HCT116 (cell line): ENCODE results near the gene CORO6.

Source experiments
- CEBPB ChIP-seq: IDR thresholded peaks from 2 replicates; pipeline ENCODE4 v1.6.1; 2012; ENCODE audit warnings: low read depth
- EGR1 ChIP-seq: IDR thresholded peaks from 2 replicates; pipeline ENCODE4 v1.6.1; 2012; ENCODE audit warnings: low read depth
- ELF1 ChIP-seq: IDR thresholded peaks from 2 replicates; pipeline ENCODE4 v1.6.1; 2012; ENCODE audit warnings: low read depth, borderline replicate concordance
- EZH2 ChIP-seq: fragments of 200-600 bp; sonication (generic); IDR thresholded peaks from 2 replicates; pipeline ENCODE4 v1.6.1; 2017; ENCODE audit warnings: antibody characterized with exemption, mixed run types
- MAX ChIP-seq: IDR thresholded peaks from 2 replicates; pipeline ENCODE4 v1.6.1; 2012
- POLR2A ChIP-seq: IDR thresholded peaks from 2 replicates; pipeline ENCODE4 v1.7.0; 2011; ENCODE audit warnings: borderline replicate concordance; ENCODE audit not compliant: insufficient read depth, insufficient read length; ENCODE audit errors: extremely low read depth
- POLR2AphosphoS5 ChIP-seq: IDR thresholded peaks from 2 replicates; pipeline ENCODE4 v1.6.1; 2011; ENCODE audit warnings: mild to moderate bottlenecking, low read depth, low read length, moderate library complexity
- RAD21 ChIP-seq: IDR thresholded peaks from 2 replicates; pipeline ENCODE4 v1.6.1; 2012; ENCODE audit warnings: low read depth, mild to moderate bottlenecking
- SIN3A ChIP-seq: IDR thresholded peaks from 2 replicates; pipeline ENCODE4 v1.6.1; 2012; ENCODE audit warnings: low read depth
- ZNF274 ChIP-seq: fragments of 200-500 bp; sonication (Bioruptor generic); IDR thresholded peaks from 2 replicates; pipeline ENCODE4 v1.6.1; 2014; ENCODE audit warnings: mild to moderate bottlenecking, low read depth, low read length, inconsistent platforms
- TF ChIP-seq, protein P1 (sequence below), 3 experiments: fragments of 200-600 bp in 1 of 3; sonication (generic) in 1 of 3; IDR thresholded peaks in 2 of 3; conservative IDR thresholded peaks in 1 of 3; 2 replicates each; pipeline ENCODE4 v1.5.1; 2012 to 2017; ENCODE audit warnings: low read depth in 2 of 3, low read length in 2 of 3, antibody characterized with exemption in 1 of 3, borderline replicate concordance in 1 of 3, control low read depth in 1 of 3, mild to moderate bottlenecking in 1 of 3, mixed read lengths in 1 of 3, mixed run types in 1 of 3, moderate library complexity in 1 of 3; ENCODE audit not compliant: insufficient read depth in 1 of 3
- TF ChIP-seq, protein P2 (sequence below): IDR thresholded peaks from 2 replicates; pipeline ENCODE4 v1.6.1; 2012; ENCODE audit warnings: low read depth
- TF ChIP-seq, protein P3 (sequence below): IDR thresholded peaks from 2 replicates; pipeline ENCODE4 v1.6.1; 2011; ENCODE audit warnings: mild to moderate bottlenecking, low read length, moderate library complexity; ENCODE audit not compliant: insufficient replicate concordance; ENCODE audit errors: extremely low read depth
- TF ChIP-seq, protein P4 (sequence below): IDR thresholded peaks from 2 replicates; pipeline ENCODE4 v1.6.1; 2012

DNA sequence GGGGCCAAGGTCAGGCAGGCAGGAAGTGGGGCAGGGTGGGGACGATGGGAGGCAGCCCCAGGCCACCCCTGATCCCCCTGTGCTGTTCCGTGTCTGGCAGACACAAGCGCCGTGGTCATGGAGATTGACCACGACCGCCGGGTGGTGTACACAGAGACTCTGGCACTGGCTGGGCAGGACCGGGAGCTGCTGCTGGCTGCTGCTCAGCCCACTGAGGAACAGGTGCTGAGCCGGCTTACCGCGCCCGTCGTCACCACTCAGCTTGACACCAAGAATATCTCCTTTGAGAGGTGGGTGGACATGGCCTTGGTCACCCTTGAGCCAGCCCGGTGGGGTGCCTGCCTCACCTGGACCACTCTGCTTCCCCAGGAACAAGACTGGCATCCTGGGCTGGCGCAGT, 13.7 kb downstream of the CORO6 start:
- TF ChIP-seq, protein P1, sequence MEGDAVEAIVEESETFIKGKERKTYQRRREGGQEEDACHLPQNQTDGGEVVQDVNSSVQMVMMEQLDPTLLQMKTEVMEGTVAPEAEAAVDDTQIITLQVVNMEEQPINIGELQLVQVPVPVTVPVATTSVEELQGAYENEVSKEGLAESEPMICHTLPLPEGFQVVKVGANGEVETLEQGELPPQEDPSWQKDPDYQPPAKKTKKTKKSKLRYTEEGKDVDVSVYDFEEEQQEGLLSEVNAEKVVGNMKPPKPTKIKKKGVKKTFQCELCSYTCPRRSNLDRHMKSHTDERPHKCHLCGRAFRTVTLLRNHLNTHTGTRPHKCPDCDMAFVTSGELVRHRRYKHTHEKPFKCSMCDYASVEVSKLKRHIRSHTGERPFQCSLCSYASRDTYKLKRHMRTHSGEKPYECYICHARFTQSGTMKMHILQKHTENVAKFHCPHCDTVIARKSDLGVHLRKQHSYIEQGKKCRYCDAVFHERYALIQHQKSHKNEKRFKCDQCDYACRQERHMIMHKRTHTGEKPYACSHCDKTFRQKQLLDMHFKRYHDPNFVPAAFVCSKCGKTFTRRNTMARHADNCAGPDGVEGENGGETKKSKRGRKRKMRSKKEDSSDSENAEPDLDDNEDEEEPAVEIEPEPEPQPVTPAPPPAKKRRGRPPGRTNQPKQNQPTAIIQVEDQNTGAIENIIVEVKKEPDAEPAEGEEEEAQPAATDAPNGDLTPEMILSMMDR (IDR thresholded peaks at IDR 0.05 in 2 of 3, conservative IDR thresholded peaks at IDR 0.05 in 1 of 3; ENCODE audit: borderline replicate concordance in 1 of 3, insufficient read depth in 1 of 3, low read depth in 2 of 3, low read length in 2 of 3) = no peak
- TF ChIP-seq MAX (no peak), CEBPB (no peak), EZH2 (no peak), RAD21 (no peak), POLR2AphosphoS5 (no peak), POLR2A (no peak), ELF1 (no peak), SIN3A (no peak), EGR1 (no peak), ZNF274 (no peak)
- TF ChIP-seq, protein P2, sequence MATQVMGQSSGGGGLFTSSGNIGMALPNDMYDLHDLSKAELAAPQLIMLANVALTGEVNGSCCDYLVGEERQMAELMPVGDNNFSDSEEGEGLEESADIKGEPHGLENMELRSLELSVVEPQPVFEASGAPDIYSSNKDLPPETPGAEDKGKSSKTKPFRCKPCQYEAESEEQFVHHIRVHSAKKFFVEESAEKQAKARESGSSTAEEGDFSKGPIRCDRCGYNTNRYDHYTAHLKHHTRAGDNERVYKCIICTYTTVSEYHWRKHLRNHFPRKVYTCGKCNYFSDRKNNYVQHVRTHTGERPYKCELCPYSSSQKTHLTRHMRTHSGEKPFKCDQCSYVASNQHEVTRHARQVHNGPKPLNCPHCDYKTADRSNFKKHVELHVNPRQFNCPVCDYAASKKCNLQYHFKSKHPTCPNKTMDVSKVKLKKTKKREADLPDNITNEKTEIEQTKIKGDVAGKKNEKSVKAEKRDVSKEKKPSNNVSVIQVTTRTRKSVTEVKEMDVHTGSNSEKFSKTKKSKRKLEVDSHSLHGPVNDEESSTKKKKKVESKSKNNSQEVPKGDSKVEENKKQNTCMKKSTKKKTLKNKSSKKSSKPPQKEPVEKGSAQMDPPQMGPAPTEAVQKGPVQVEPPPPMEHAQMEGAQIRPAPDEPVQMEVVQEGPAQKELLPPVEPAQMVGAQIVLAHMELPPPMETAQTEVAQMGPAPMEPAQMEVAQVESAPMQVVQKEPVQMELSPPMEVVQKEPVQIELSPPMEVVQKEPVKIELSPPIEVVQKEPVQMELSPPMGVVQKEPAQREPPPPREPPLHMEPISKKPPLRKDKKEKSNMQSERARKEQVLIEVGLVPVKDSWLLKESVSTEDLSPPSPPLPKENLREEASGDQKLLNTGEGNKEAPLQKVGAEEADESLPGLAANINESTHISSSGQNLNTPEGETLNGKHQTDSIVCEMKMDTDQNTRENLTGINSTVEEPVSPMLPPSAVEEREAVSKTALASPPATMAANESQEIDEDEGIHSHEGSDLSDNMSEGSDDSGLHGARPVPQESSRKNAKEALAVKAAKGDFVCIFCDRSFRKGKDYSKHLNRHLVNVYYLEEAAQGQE = no peak
- TF ChIP-seq, protein P3, sequence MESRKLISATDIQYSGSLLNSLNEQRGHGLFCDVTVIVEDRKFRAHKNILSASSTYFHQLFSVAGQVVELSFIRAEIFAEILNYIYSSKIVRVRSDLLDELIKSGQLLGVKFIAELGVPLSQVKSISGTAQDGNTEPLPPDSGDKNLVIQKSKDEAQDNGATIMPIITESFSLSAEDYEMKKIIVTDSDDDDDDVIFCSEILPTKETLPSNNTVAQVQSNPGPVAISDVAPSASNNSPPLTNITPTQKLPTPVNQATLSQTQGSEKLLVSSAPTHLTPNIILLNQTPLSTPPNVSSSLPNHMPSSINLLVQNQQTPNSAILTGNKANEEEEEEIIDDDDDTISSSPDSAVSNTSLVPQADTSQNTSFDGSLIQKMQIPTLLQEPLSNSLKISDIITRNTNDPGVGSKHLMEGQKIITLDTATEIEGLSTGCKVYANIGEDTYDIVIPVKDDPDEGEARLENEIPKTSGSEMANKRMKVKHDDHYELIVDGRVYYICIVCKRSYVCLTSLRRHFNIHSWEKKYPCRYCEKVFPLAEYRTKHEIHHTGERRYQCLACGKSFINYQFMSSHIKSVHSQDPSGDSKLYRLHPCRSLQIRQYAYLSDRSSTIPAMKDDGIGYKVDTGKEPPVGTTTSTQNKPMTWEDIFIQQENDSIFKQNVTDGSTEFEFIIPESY = no peak
- TF ChIP-seq, protein P4, sequence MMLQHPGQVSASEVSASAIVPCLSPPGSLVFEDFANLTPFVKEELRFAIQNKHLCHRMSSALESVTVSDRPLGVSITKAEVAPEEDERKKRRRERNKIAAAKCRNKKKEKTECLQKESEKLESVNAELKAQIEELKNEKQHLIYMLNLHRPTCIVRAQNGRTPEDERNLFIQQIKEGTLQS = no peak
